GM12878 (cell line): ENCODE data around the gene FMN2. TPM values are rescaled to one million over a fixed set of nuclear protein-coding genes. Genes with fewer than 3 reads are reported as not detected.

Source experiments
- ATAC-seq: fragments of 200-7000 bp; cut with Tn5 transposase; 3 replicates; pipeline ENCODE4 v1.9.1; 2020; ENCODE audit warnings: mild to moderate bottlenecking, moderate library complexity
- BruUV-seq: library from RNA; stranded (reverse); fragments of 400-500 nt; replicated peaks from 2 replicates; lab custom pipeline; 2021; lab: Mats Ljungman, UMichigan
- CTCF ChIA-PET: fragments of 300-600 bp; sonication (Branson Sonifier 250); formaldehyde crosslinking; extraction: SDS; loops from one replicate; lab custom pipeline; 2021; ENCODE audit warnings: inconsistent platforms; lab: Yijun Ruan, JAX
- POLR2A ChIA-PET: fragments of 350-600 bp; formaldehyde crosslinking; extraction: SDS; loops from one replicate; lab custom pipeline; 2021; ENCODE audit warnings: inconsistent platforms; lab: Charles Lee
- RAD21 ChIA-PET: fragments of 300-600 bp; sonication (Branson Sonifier 250); formaldehyde crosslinking; loops from one replicate; lab custom pipeline; 2023; ENCODE audit warnings: antibody characterized with exemption; ENCODE audit not compliant: unreplicated experiment; lab: Charles Lee
- SMC1A ChIA-PET: fragments of 300-600 bp; sonication (Branson Sonifier 250); formaldehyde crosslinking; loops from one replicate; lab custom pipeline; 2023; ENCODE audit not compliant: unreplicated experiment, uncharacterized antibody; lab: Charles Lee
- DNase-seq: peaks from one replicate; pipeline ENCODE4 v3.0.0-alpha.2; 2011; ENCODE audit warnings: low read depth, low spot score
- FAIRE-seq: peaks from 3 replicates; lab custom pipeline; 2011; peaks lifted over from hg19 to GRCh38; lab: Jason Lieb, UNC
- H2AFZ ChIP-seq: 2 replicates; pipeline ENCODE4 v1.6.0; 2011; ENCODE audit warnings: low read depth, low read length, control low read depth; ENCODE audit not compliant: control insufficient read depth
- H3K27ac ChIP-seq: 2 replicates; pipeline ENCODE4 v1.5.1; 2011; ENCODE audit warnings: control low read depth; ENCODE audit not compliant: control insufficient read depth, insufficient read depth
- H3K27me3 ChIP-seq, 2 experiments: replicated peaks in 1 of 2; 2 replicates each; pipeline versions ENCODE4 v1.6.0 to v1.6.1; 2011; ENCODE audit warnings: low read length in 1 of 2; ENCODE audit not compliant: control insufficient read depth in 2 of 2, insufficient read depth in 2 of 2
- H3K36me3 ChIP-seq, 2 experiments: 2 replicates each; pipeline ENCODE4 v1.5.1; 2011; ENCODE audit warnings: low read length in 1 of 2; ENCODE audit not compliant: control insufficient read depth in 2 of 2, insufficient read depth in 2 of 2
- H3K4me1 ChIP-seq: 2 replicates; pipeline ENCODE4 v1.6.1; 2011; ENCODE audit warnings: mild to moderate bottlenecking, low read length, moderate library complexity, mixed read lengths; ENCODE audit not compliant: control insufficient read depth, insufficient read depth
- H3K4me2 ChIP-seq: 2 replicates; pipeline ENCODE4 v1.6.0; 2011; ENCODE audit warnings: control low read depth; ENCODE audit not compliant: control insufficient read depth, insufficient read depth
- H3K4me3 ChIP-seq: fragments of 200-600 bp; sonication (generic); 2 replicates; pipeline ENCODE4 v1.5.1; 2016
- H3K79me2 ChIP-seq: 2 replicates; pipeline ENCODE4 v1.6.0; 2011; ENCODE audit warnings: low read length; ENCODE audit not compliant: control insufficient read depth, insufficient read depth
- H3K9ac ChIP-seq: 2 replicates; pipeline ENCODE4 v1.8.0; 2011; ENCODE audit warnings: low read length, control low read depth, mixed read lengths; ENCODE audit not compliant: control insufficient read depth, insufficient read depth
- H3K9me3 ChIP-seq: replicated peaks from 3 replicates; pipeline ENCODE4 v1.5.1; 2011; ENCODE audit warnings: mild to moderate bottlenecking, low read length; ENCODE audit not compliant: control insufficient read depth, insufficient read depth
- H4K20me1 ChIP-seq: 2 replicates; pipeline ENCODE4 v1.6.0; 2011; ENCODE audit not compliant: control insufficient read depth, insufficient read depth
- CHD1 ChIP-seq: IDR thresholded peaks from 2 replicates; pipeline ENCODE4 v1.6.1; 2012; ENCODE audit warnings: low read depth, low read length, improper control_type of control experiment
- CREM ChIP-seq: IDR thresholded peaks from 2 replicates; pipeline ENCODE4 v1.6.1; 2014; ENCODE audit warnings: antibody characterized with exemption, low read depth
- ESRRA ChIP-seq: IDR thresholded peaks from 2 replicates; pipeline ENCODE4 v1.6.1; 2012; ENCODE audit warnings: mild to moderate bottlenecking, low read length, improper control_type of control experiment
- EZH2 ChIP-seq: IDR thresholded peaks from 2 replicates; pipeline ENCODE4 v1.6.1; 2012; ENCODE audit warnings: low read depth, mild to moderate bottlenecking, control low read depth, inconsistent platforms, low read length, borderline replicate concordance; ENCODE audit not compliant: control insufficient read depth
- FOS ChIP-seq: IDR thresholded peaks from 3 replicates; pipeline ENCODE4 v1.6.1; 2011; ENCODE audit warnings: borderline replicate concordance; ENCODE audit not compliant: insufficient read length; ENCODE audit errors: extremely low read depth
- HDGF ChIP-seq: fragments of 450-650 bp; IDR thresholded peaks from 2 replicates; pipeline ENCODE4 v1.6.1; 2016; ENCODE audit warnings: antibody characterized with exemption
- PAX5 ChIP-seq: IDR thresholded peaks from 2 replicates; pipeline ENCODE4 v1.6.1; 2011; ENCODE audit warnings: low read depth, low read length, borderline replicate concordance
- RAD51 ChIP-seq: fragments of 450-650 bp; IDR thresholded peaks from 2 replicates; pipeline ENCODE4 v1.6.1; 2016; ENCODE audit warnings: moderate library complexity, mild to moderate bottlenecking, inconsistent platforms
- RELA ChIP-seq: fragments of 450-650 bp; IDR thresholded peaks from 2 replicates; pipeline ENCODE4 v1.8.0; 2014; ENCODE audit warnings: borderline replicate concordance; ENCODE audit not compliant: partially characterized antibody
- SMAD1 ChIP-seq: fragments of 450-650 bp; IDR thresholded peaks from 2 replicates; pipeline ENCODE4 v1.6.1; 2018; ENCODE audit warnings: mild to moderate bottlenecking, low read depth; ENCODE audit not compliant: partially characterized antibody
- SMC3 ChIP-seq: IDR thresholded peaks from 2 replicates; pipeline ENCODE4 v1.6.1; 2011; ENCODE audit warnings: low read length, improper control_type of control experiment, borderline replicate concordance
- SP1 ChIP-seq: IDR thresholded peaks from one replicate; pipeline ENCODE4 v1.6.1; 2011; ENCODE audit warnings: low read depth, low read length
- ZNF24 ChIP-seq: fragments of 450-650 bp; IDR thresholded peaks from 2 replicates; pipeline ENCODE4 v1.6.1; 2017; ENCODE audit warnings: antibody characterized with exemption, mild to moderate bottlenecking
- ZZZ3 ChIP-seq: IDR thresholded peaks from 2 replicates; pipeline ENCODE4 v1.6.1; 2011; ENCODE audit warnings: low read depth; ENCODE audit not compliant: control insufficient read depth, insufficient read length
- WGBS: methylation state at CpG from one replicate; pipeline ENCODE4 v1.1.6; 2016; ENCODE audit warnings: low lambda C conversion rate; ENCODE audit not compliant: insufficient replicate concordance, insufficient coverage; ENCODE audit errors: missing lambda C conversion rate; 5-methylcytosine and 5-hydroxymethylcytosine counted together
- in situ Hi-C: fragments of 300-500 bp; cut with MboI; formaldehyde crosslinking; loops from 9 replicates; pipeline ENCODE4 v1.14.3; 2018; ENCODE audit warnings: mixed read lengths
- intact Hi-C: fragments of 100-400 bp; cut with micrococcal nuclease; formaldehyde crosslinking; loops from one replicate; pipeline ENCODE4 v1.14.2; 2022; ENCODE audit not compliant: unreplicated experiment
- polyA plus RNA-seq, 11 experiments: library from polyadenylated mRNA; depleted of rRNA in 4 of 11; unstranded in 6 of 11; stranded (reverse) in 5 of 11; fragments of >200 nt; fragmentation: Nextera tagmentation in 4 of 11; fragmentation: Illumina TruSeq in 1 of 11; extraction: Ambion mirVana in 4 of 11; extraction: Trizol in 1 of 11; gene quantifications; 1 replicate in 1 of 11; 2 replicates in 10 of 11; pipeline versions ENCODE4 v1.2.1 to v1.2.3, GENCODE V29; 2011 to 2016; ENCODE audit warnings: inconsistent platforms in 2 of 11, missing spikeins in 2 of 11, low read depth in 1 of 11
- total RNA-seq, 4 experiments: library from RNA; depleted of rRNA in 3 of 4; stranded (reverse); fragments of >200 nt in 3 of 4; fragmentation: Illumina TruSeq in 1 of 4; extraction: Trizol in 1 of 4; gene quantifications; 2 replicates each; pipeline versions ENCODE4 v1.2.1 to v1.2.3, GENCODE V29; 2013 to 2021
- TF ChIP-seq, protein P1 (sequence below): IDR thresholded peaks from 2 replicates; pipeline ENCODE4 v1.6.1; 2012; ENCODE audit warnings: low read depth, low read length, improper control_type of control experiment
- TF ChIP-seq, protein P2 (sequence below): IDR thresholded peaks from 2 replicates; pipeline ENCODE4 v1.6.1; 2012; ENCODE audit warnings: mild to moderate bottlenecking, low read depth, low read length
- TF ChIP-seq, protein P3 (sequence below): fragments of 450-650 bp; formaldehyde crosslinking; IDR thresholded peaks from 2 replicates; pipeline ENCODE4 v1.4.0; 2020; ENCODE audit warnings: mild to moderate bottlenecking, moderate library complexity

Gene FMN2
- total and polyA plus RNA-seq, 10 of the 15 experiments (the other 5 are each of a cell fraction or from before 2014, with no cell fraction given) = 0.60 TPM; not detected in 9

DNA sequence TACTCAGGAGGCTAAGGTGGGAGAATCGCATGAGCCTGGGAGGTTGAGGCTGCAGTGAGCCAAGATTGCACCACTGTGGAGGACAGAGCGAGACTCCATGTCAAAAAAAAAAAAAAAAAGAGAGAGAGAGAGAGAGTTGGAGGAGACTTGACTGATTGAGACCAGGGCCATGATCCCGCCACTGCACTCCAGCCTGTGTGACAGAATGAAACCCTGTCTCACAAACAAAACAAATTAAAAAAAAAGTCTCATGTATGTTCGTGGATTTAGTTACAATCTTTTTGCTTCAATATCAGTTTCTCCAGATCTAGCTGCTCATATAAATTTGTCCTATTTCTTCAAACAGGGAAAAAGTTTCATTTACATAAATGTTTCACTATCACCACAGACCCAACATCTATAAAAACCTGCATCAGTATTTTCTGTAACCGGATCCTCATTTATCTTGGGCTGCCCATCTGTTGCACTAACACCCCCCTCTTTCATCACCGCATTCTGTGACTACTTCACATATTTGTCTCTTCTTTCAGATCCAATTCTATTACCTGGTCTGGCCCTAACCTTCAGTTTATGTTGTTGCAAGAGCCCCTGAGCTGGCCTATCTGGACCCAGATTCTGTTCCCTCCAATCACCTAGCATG, 393.2 kb downstream of the FMN2 start:
- POLR2A ChIA-PET = interaction anchor here (0.6 kb wide), 1 partner anchor 176 kb away, joined by 3 read pairs; no protein-coding TSS in a partner anchor
- H3K36me3 ChIP-seq = no peaks in the 10 kb centered on the region
- no peak overlapping the region for H2AFZ ChIP-seq
- no peaks in the 10 kb centered on the region for H3K27me3 ChIP-seq
- 44% methylated on average over 5 of the region's 6 CpGs for WGBS
- DNase-seq = no peak
- FAIRE-seq = no peak
- no peaks in the 10 kb centered on the region for H3K9me3 ChIP-seq
- BruUV-seq = no TSS peak
- no peak overlapping the region for H3K27ac ChIP-seq
- no peaks in the 10 kb centered on the region for H4K20me1 ChIP-seq
- SMC1A ChIA-PET = interaction anchor here (1.8 kb wide), 1 partner anchor 30 kb away, joined by 5 read pairs; no protein-coding TSS in a partner anchor
- in situ Hi-C loops = no loop called here
- intact Hi-C loops = no loop called here
- H3K79me2 ChIP-seq = no peaks in the 10 kb centered on the region
- H3K4me2 ChIP-seq = no peak overlapping the region
- no peak overlapping the region for H3K9ac ChIP-seq
- no peaks in the 10 kb centered on the region for H3K4me1 ChIP-seq
- RAD21 ChIA-PET = no interaction called here
- no peak overlapping the region for H3K4me3 ChIP-seq
- CTCF ChIA-PET = no interaction called here
- no peak for ATAC-seq
- no peak for TF ChIP-seq RELA
- TF ChIP-seq EZH2 = no peak
- no peak for TF ChIP-seq ESRRA
- no peak for TF ChIP-seq CREM
- TF ChIP-seq, protein P1, sequence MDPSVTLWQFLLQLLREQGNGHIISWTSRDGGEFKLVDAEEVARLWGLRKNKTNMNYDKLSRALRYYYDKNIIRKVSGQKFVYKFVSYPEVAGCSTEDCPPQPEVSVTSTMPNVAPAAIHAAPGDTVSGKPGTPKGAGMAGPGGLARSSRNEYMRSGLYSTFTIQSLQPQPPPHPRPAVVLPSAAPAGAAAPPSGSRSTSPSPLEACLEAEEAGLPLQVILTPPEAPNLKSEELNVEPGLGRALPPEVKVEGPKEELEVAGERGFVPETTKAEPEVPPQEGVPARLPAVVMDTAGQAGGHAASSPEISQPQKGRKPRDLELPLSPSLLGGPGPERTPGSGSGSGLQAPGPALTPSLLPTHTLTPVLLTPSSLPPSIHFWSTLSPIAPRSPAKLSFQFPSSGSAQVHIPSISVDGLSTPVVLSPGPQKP = no peak
- TF ChIP-seq RAD51 = no peak
- TF ChIP-seq SMAD1 = no peak
- TF ChIP-seq HDGF = no peak
- TF ChIP-seq CHD1 = no peak
- TF ChIP-seq, protein P2, sequence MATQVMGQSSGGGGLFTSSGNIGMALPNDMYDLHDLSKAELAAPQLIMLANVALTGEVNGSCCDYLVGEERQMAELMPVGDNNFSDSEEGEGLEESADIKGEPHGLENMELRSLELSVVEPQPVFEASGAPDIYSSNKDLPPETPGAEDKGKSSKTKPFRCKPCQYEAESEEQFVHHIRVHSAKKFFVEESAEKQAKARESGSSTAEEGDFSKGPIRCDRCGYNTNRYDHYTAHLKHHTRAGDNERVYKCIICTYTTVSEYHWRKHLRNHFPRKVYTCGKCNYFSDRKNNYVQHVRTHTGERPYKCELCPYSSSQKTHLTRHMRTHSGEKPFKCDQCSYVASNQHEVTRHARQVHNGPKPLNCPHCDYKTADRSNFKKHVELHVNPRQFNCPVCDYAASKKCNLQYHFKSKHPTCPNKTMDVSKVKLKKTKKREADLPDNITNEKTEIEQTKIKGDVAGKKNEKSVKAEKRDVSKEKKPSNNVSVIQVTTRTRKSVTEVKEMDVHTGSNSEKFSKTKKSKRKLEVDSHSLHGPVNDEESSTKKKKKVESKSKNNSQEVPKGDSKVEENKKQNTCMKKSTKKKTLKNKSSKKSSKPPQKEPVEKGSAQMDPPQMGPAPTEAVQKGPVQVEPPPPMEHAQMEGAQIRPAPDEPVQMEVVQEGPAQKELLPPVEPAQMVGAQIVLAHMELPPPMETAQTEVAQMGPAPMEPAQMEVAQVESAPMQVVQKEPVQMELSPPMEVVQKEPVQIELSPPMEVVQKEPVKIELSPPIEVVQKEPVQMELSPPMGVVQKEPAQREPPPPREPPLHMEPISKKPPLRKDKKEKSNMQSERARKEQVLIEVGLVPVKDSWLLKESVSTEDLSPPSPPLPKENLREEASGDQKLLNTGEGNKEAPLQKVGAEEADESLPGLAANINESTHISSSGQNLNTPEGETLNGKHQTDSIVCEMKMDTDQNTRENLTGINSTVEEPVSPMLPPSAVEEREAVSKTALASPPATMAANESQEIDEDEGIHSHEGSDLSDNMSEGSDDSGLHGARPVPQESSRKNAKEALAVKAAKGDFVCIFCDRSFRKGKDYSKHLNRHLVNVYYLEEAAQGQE = no peak
- TF ChIP-seq FOS = no peak
- no peak for TF ChIP-seq ZNF24
- no peak for TF ChIP-seq ZZZ3
- TF ChIP-seq, protein P3, sequence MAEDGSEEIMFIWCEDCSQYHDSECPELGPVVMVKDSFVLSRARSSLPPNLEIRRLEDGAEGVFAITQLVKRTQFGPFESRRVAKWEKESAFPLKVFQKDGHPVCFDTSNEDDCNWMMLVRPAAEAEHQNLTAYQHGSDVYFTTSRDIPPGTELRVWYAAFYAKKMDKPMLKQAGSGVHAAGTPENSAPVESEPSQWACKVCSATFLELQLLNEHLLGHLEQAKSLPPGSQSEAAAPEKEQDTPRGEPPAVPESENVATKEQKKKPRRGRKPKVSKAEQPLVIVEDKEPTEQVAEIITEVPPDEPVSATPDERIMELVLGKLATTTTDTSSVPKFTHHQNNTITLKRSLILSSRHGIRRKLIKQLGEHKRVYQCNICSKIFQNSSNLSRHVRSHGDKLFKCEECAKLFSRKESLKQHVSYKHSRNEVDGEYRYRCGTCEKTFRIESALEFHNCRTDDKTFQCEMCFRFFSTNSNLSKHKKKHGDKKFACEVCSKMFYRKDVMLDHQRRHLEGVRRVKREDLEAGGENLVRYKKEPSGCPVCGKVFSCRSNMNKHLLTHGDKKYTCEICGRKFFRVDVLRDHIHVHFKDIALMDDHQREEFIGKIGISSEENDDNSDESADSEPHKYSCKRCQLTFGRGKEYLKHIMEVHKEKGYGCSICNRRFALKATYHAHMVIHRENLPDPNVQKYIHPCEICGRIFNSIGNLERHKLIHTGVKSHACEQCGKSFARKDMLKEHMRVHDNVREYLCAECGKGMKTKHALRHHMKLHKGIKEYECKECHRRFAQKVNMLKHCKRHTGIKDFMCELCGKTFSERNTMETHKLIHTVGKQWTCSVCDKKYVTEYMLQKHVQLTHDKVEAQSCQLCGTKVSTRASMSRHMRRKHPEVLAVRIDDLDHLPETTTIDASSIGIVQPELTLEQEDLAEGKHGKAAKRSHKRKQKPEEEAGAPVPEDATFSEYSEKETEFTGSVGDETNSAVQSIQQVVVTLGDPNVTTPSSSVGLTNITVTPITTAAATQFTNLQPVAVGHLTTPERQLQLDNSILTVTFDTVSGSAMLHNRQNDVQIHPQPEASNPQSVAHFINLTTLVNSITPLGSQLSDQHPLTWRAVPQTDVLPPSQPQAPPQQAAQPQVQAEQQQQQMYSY (CRISPR knock-in tag) = no peak
- no peak for TF ChIP-seq PAX5
- TF ChIP-seq SP1 = no peak
- TF ChIP-seq SMC3 = no peak
